Measurements from ENCODE around the gene ANTXR1.

Gene ANTXR1

GRCh38 chr2:68975844-68976243, 37.1 kb upstream of the ANTXR1 start:
- Histone ChIP-seq H3K4me3 (ENCODE audit: insufficient read depth in 1 of 2, low read depth in 1 of 2, low read length in 2 of 2) (no peak overlapping the region), H3K27ac (ENCODE audit: low read length, poor library complexity, severe bottlenecking) (no peak overlapping the region), H4K91ac (ENCODE audit: low read length) (no peak overlapping the region), H3K14ac (ENCODE audit: low read length in 2 of 2) (no peak overlapping the region), H3K79me1 (replicated peaks; ENCODE audit: low read length, poor library complexity, severe bottlenecking) (no peaks in the 10 kb centered on the region), H2BK15ac (ENCODE audit: low read depth, poor library complexity, severe bottlenecking) (no peak overlapping the region), H3K27me3 (ENCODE audit: control insufficient read depth in 1 of 2, insufficient read depth in 1 of 2, low read length in 2 of 2) (peaks cover 0 to 4% of the 10 kb centered on the region in 2 experiments), H2BK5ac (ENCODE audit: low read depth, low read length, poor library complexity, severe bottlenecking) (no peak overlapping the region), H3K4me2 (ENCODE audit: low read length, poor library complexity, severe bottlenecking) (no peak overlapping the region), H2BK12ac (ENCODE audit: low read length in 2 of 2) (no peak overlapping the region), H2AFZ (ENCODE audit: low read depth, low read length) (no peak overlapping the region), H3K23ac (ENCODE audit: low read length in 2 of 2) (no peak overlapping the region), H2AK5ac (ENCODE audit: low read length, severe bottlenecking) (no peak overlapping the region), H2BK120ac (ENCODE audit: low read depth, low read length) (no peak overlapping the region), H3K18ac (ENCODE audit: low read depth in 1 of 2, low read length in 2 of 2) (no peak overlapping the region), H3K4ac (ENCODE audit: low read depth in 1 of 2, low read length in 2 of 2) (no peak overlapping the region), H4K8ac (ENCODE audit: low read length) (no peak overlapping the region), H3K4me1 (ENCODE audit: control insufficient read depth, insufficient read depth, low read depth, low read length) (peaks cover 8% of the 10 kb centered on the region), H3K9me3 (ENCODE audit: control insufficient read depth, low read length) (no peaks in the 10 kb centered on the region), H3K36me3 (ENCODE audit: control insufficient read depth in 1 of 2, insufficient read depth in 2 of 2, low read depth in 1 of 2, low read length in 2 of 2) (no peaks in the 10 kb centered on the region), H3K9ac (ENCODE audit: low read length) (no peak overlapping the region)
- no CpG with 5 or more reads among the region's 2 CpGs for WGBS
- DNase-seq = no peak

GRCh38 chr2:68977453-68977852, 35.5 kb upstream of the ANTXR1 start:
- H4K91ac ChIP-seq (ENCODE audit: low read length) = no peak overlapping the region
- no peak overlapping the region for H2BK5ac ChIP-seq (ENCODE audit: low read depth, low read length, poor library complexity, severe bottlenecking)
- H3K27ac ChIP-seq (ENCODE audit: low read length, poor library complexity, severe bottlenecking) = no peak overlapping the region
- H3K23ac ChIP-seq (ENCODE audit: low read length in 2 of 2) = no peak overlapping the region
- H3K14ac ChIP-seq (ENCODE audit: low read length in 2 of 2) = no peak overlapping the region
- no peaks in the 10 kb centered on the region for H3K79me1 ChIP-seq (replicated peaks; ENCODE audit: low read length, poor library complexity, severe bottlenecking)
- H4K8ac ChIP-seq (ENCODE audit: low read length) = no peak overlapping the region
- no peak overlapping the region for H3K4me2 ChIP-seq (ENCODE audit: low read length, poor library complexity, severe bottlenecking)
- no peak for DNase-seq
- H3K9ac ChIP-seq (ENCODE audit: low read length) = no peak overlapping the region
- peaks cover 4% of the 10 kb centered on the region for H3K4me1 ChIP-seq (ENCODE audit: control insufficient read depth, insufficient read depth, low read depth, low read length)
- no peak overlapping the region for H2BK120ac ChIP-seq (ENCODE audit: low read depth, low read length)
- no peak overlapping the region for H2AK5ac ChIP-seq (ENCODE audit: low read length, severe bottlenecking)
- peaks cover 0 to 4% of the 10 kb centered on the region in 2 experiments for H3K27me3 ChIP-seq (ENCODE audit: control insufficient read depth in 1 of 2, insufficient read depth in 1 of 2, low read length in 2 of 2)
- 83% methylated on average over 1 of the region's 4 CpGs for WGBS
- H2AFZ ChIP-seq (ENCODE audit: low read depth, low read length) = no peak overlapping the region
- no peak overlapping the region for H3K4ac ChIP-seq (ENCODE audit: low read depth in 1 of 2, low read length in 2 of 2)
- no peak overlapping the region for H2BK15ac ChIP-seq (ENCODE audit: low read depth, poor library complexity, severe bottlenecking)
- H3K4me3 ChIP-seq (ENCODE audit: insufficient read depth in 1 of 2, low read depth in 1 of 2, low read length in 2 of 2) = no peak overlapping the region
- H3K18ac ChIP-seq (ENCODE audit: low read depth in 1 of 2, low read length in 2 of 2) = no peak overlapping the region
- H2BK12ac ChIP-seq (ENCODE audit: low read length in 2 of 2) = no peak overlapping the region
- H3K9me3 ChIP-seq (ENCODE audit: control insufficient read depth, low read length) = no peaks in the 10 kb centered on the region
- H3K36me3 ChIP-seq (ENCODE audit: control insufficient read depth in 1 of 2, insufficient read depth in 2 of 2, low read depth in 1 of 2, low read length in 2 of 2) = no peaks in the 10 kb centered on the region

GRCh38 chr2:68978098-68978497, 34.9 kb upstream of the ANTXR1 start:
- H2BK120ac ChIP-seq (ENCODE audit: low read depth, low read length) = no peak overlapping the region
- H2BK12ac ChIP-seq (ENCODE audit: low read length in 2 of 2) = no peak overlapping the region
- 95% methylated on average over 2 of the region's 3 CpGs for WGBS
- H3K9me3 ChIP-seq (ENCODE audit: control insufficient read depth, low read length) = no peaks in the 10 kb centered on the region
- H3K36me3 ChIP-seq (ENCODE audit: control insufficient read depth in 1 of 2, insufficient read depth in 2 of 2, low read depth in 1 of 2, low read length in 2 of 2) = no peaks in the 10 kb centered on the region
- DNase-seq = no peak
- no peak overlapping the region for H4K91ac ChIP-seq (ENCODE audit: low read length)
- H3K27me3 ChIP-seq (ENCODE audit: control insufficient read depth in 1 of 2, insufficient read depth in 1 of 2, low read length in 2 of 2) = peaks cover 0 to 4% of the 10 kb centered on the region in 2 experiments
- H3K27ac ChIP-seq (ENCODE audit: low read length, poor library complexity, severe bottlenecking) = no peak overlapping the region
- no peak overlapping the region for H4K8ac ChIP-seq (ENCODE audit: low read length)
- peaks cover 2% of the 10 kb centered on the region for H3K4me1 ChIP-seq (ENCODE audit: control insufficient read depth, insufficient read depth, low read depth, low read length)
- no peak overlapping the region for H2BK15ac ChIP-seq (ENCODE audit: low read depth, poor library complexity, severe bottlenecking)
- H3K23ac ChIP-seq (ENCODE audit: low read length in 2 of 2) = no peak overlapping the region
- no peak overlapping the region for H2AFZ ChIP-seq (ENCODE audit: low read depth, low read length)
- no peak overlapping the region for H3K4ac ChIP-seq (ENCODE audit: low read depth in 1 of 2, low read length in 2 of 2)
- no peak overlapping the region for H2AK5ac ChIP-seq (ENCODE audit: low read length, severe bottlenecking)
- H3K18ac ChIP-seq (ENCODE audit: low read depth in 1 of 2, low read length in 2 of 2) = no peak overlapping the region
- H2BK5ac ChIP-seq (ENCODE audit: low read depth, low read length, poor library complexity, severe bottlenecking) = no peak overlapping the region
- no peak overlapping the region for H3K4me2 ChIP-seq (ENCODE audit: low read length, poor library complexity, severe bottlenecking)
- H3K9ac ChIP-seq (ENCODE audit: low read length) = no peak overlapping the region
- no peak overlapping the region for H3K14ac ChIP-seq (ENCODE audit: low read length in 2 of 2)
- H3K4me3 ChIP-seq (ENCODE audit: insufficient read depth in 1 of 2, low read depth in 1 of 2, low read length in 2 of 2) = no peak overlapping the region
- H3K79me1 ChIP-seq (replicated peaks; ENCODE audit: low read length, poor library complexity, severe bottlenecking) = no peaks in the 10 kb centered on the region

GRCh38 chr2:68980956-68981355, 32.0 kb upstream of the ANTXR1 start:
- Histone ChIP-seq H3K27me3 (ENCODE audit: control insufficient read depth in 1 of 2, insufficient read depth in 1 of 2, low read length in 2 of 2) (no peaks in the 10 kb centered on the region), H3K4me2 (ENCODE audit: low read length, poor library complexity, severe bottlenecking) (no peak overlapping the region), H4K91ac (ENCODE audit: low read length) (no peak overlapping the region), H3K4me3 (ENCODE audit: insufficient read depth in 1 of 2, low read depth in 1 of 2, low read length in 2 of 2) (no peak overlapping the region), H2BK120ac (ENCODE audit: low read depth, low read length) (peak overlapping the region; percentile 49), H3K18ac (ENCODE audit: low read depth in 1 of 2, low read length in 2 of 2) (no peak overlapping the region), H3K36me3 (ENCODE audit: control insufficient read depth in 1 of 2, insufficient read depth in 2 of 2, low read depth in 1 of 2, low read length in 2 of 2) (no peaks in the 10 kb centered on the region), H3K9me3 (ENCODE audit: control insufficient read depth, low read length) (no peaks in the 10 kb centered on the region), H3K14ac (ENCODE audit: low read length in 2 of 2) (no peak overlapping the region), H4K8ac (ENCODE audit: low read length) (no peak overlapping the region), H2AK5ac (ENCODE audit: low read length, severe bottlenecking) (no peak overlapping the region), H3K9ac (ENCODE audit: low read length) (no peak overlapping the region), H3K23ac (ENCODE audit: low read length in 2 of 2) (no peak overlapping the region), H3K79me1 (replicated peaks; ENCODE audit: low read length, poor library complexity, severe bottlenecking) (no peaks in the 10 kb centered on the region), H2BK5ac (ENCODE audit: low read depth, low read length, poor library complexity, severe bottlenecking) (no peak overlapping the region), H2AFZ (ENCODE audit: low read depth, low read length) (no peak overlapping the region), H3K4me1 (ENCODE audit: control insufficient read depth, insufficient read depth, low read depth, low read length) (no peaks in the 10 kb centered on the region), H2BK12ac (ENCODE audit: low read length in 2 of 2) (no peak overlapping the region), H3K4ac (ENCODE audit: low read depth in 1 of 2, low read length in 2 of 2) (no peak overlapping the region), H2BK15ac (ENCODE audit: low read depth, poor library complexity, severe bottlenecking) (no peak overlapping the region), H3K27ac (ENCODE audit: low read length, poor library complexity, severe bottlenecking) (no peak overlapping the region)
- DNase-seq = no peak
- WGBS = no CpG with 5 or more reads among the region's 1 CpG
